GM19468 (cell line): ENCODE measurements around the gene NCOA7.
"Not testable (repeated sequence)": the region's sequence is repeated elsewhere in the genome, so short reads cannot be mapped to it uniquely, and the experiment has no call there.

Source experiments
- ATAC-seq: cut with Tn5 transposase; IDR thresholded peaks from one replicate; pipeline ENCODE4 v1.9.1; 2021; ENCODE audit warnings: mild to moderate bottlenecking, moderate library complexity, moderate number of reproducible peaks; ENCODE audit not compliant: unreplicated experiment; ENCODE audit errors: extremely low read depth

The NCOA7 gene

GRCh38 chr6:125957845-125958244, 167.1 kb downstream of the NCOA7 start:
- ATAC-seq: no peak

GRCh38 chr6:125959041-125959440, 168.3 kb downstream of the NCOA7 start:
- ATAC-seq: no peak

GRCh38 chr6:125961117-125961516, 170.4 kb downstream of the NCOA7 start:
- no peak for ATAC-seq

- ATAC-seq: no peak
Measured at GRCh38 chr6:125962900-125963497, 172.2 kb downstream of the NCOA7 start.

- ATAC-seq: no peak
Measured at GRCh38 chr6:125963817-125964216, 173.1 kb downstream of the NCOA7 start.

- ATAC-seq: no peak
Measured at GRCh38 chr6:125966569-125966968, 175.8 kb downstream of the NCOA7 start.

DNA sequence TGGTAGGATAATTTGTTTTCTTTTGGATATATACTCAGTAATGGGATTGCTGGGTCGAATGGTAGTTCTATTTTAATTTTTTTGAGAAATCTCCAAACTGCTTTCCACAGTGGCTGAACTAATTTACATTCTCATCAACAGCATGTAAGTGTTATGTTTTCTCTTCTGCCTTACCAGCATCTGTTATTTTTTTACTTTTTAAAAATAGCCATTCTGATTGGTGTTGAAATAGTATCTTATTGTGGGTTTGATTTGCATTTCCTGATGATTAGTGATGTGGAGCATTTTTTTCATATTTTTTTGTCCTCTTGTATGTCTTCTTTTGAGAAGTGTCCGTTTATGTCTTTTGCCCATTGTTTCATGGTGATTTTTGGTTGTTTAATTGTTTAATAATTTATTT, 177.7 kb downstream of the NCOA7 start:
- no peak for ATAC-seq

DNA sequence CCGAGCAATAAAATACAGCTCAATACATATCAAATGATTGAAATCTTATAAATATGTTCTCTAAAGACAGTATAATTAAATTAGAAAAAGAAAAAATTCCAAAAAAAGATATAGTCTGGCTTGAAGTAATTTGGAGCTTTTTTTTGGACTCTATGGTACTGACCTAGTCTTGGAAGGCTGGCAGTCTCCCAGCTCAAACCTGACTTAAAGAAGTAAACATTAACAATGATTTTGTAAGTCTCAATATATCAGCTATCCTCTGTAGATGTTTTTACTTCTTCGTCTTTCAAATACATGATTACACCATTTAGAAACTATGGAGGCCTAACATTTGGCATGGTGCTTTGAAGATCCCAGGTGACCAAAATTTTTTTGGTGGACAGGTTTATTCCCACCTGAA, 180.0 kb downstream of the NCOA7 start:
- no peak for ATAC-seq

- ATAC-seq: not testable (repeated sequence)
Measured at GRCh38 chr6:125972478-125972877, 181.7 kb downstream of the NCOA7 start.

DNA sequence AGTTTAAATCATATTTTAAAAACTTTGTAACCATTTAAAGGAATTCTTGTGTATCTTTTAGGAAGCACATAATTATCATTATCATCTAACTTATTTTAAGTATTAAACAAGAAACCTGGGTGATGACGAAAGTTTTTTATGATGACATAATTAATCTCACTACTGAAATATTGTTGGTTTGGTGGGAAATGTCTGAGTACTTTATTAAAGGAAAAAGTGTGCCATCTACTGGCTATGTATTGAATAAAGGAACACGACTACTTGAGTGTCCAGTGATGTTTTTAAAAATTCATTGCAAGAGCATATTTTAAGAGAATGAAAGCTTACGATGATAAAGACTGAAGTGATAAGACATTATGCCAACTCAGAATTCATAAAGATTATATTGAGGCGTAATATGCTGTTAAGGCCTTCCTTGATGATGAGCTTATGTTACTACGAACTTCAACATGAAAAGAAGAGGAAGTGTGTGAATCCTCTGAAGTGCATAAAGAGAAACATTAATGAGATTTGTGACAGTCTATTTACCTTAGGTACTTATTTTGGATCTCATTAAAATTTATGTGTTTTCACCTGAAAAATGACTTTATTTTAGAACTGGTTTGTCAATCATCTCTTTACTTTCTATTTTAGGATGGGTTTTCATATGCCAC, 183.6 kb downstream of the NCOA7 start:
- no peak for ATAC-seq

DNA sequence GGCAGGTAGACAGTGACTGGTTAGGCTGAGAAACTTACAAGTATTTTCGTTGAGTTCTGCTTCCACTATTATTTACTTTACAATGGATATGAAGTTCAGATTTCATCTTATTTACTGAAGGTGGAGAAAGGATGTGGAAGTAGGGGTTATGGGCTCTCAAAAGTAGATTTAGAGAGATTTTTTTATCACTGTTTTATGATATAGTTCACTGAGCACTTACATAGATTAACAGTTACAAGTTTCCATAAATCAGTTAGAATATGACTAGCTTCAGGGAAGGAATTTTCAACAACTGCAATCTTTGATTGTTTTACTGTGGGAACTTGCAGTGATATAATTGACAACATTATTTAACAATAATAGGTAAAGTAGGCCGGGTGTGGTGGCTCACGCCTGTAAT, 188.3 kb downstream of the NCOA7 start:
- no peak for ATAC-seq
